Fibroblast of the aortic adventitia (primary cell): Measurements from ENCODE around the gene MORN1. TPM values are rescaled to one million over a fixed set of nuclear protein-coding genes. Genes with fewer than 3 reads are reported as not detected.

ENCODE experiments used
- DNase-seq: peaks from one replicate; pipeline ENCODE4 v3.0.0-alpha.2; 2010; ENCODE audit warnings: low read depth
- H3K4me3 ChIP-seq: 2 replicates; pipeline ENCODE4 v1.5.1; 2011; ENCODE audit warnings: low read depth, mild to moderate bottlenecking, control low read depth, low read length, moderate library complexity
- CTCF ChIP-seq: IDR thresholded peaks from 2 replicates; pipeline ENCODE4 v1.5.1; 2011; ENCODE audit warnings: mild to moderate bottlenecking, low read length, control low read depth, inconsistent platforms; ENCODE audit not compliant: insufficient read depth
- total RNA-seq: library from RNA; depleted of rRNA; stranded (reverse); fragments of >200 nt; gene quantifications from 2 replicates; pipeline ENCODE4 v1.2.3, GENCODE V29; 2012; ENCODE audit warnings: low replicate concordance

MORN1 gene
- total RNA-seq, 1 donor = 11.8 TPM

- DNase-seq = peak; percentile 84
- no peak for TF ChIP-seq CTCF
- H3K4me3 ChIP-seq = no peak overlapping the region
Measured at GRCh38 chr1:2276803-2277580, 114.4 kb downstream of the MORN1 start.

- TF ChIP-seq CTCF = no peak
- DNase-seq = peak; percentile 65
Measured at GRCh38 chr1:2275796-2276536, 115.4 kb downstream of the MORN1 start.

GRCh38 chr1:2274929-2275475 lies 116.4 kb downstream of the MORN1 start:
- no peak overlapping the region for H3K4me3 ChIP-seq
- no peak for DNase-seq
- no peak for TF ChIP-seq CTCF

More at GRCh38 chr1:2275796-2276536, 115.4 kb downstream of the MORN1 start:
- H3K4me3 ChIP-seq = no peak overlapping the region

- H3K4me3 ChIP-seq = no peak overlapping the region
- DNase-seq = no peak
- no peak for TF ChIP-seq CTCF
Measured at GRCh38 chr1:2274231-2274928, 117.0 kb downstream of the MORN1 start.

- no peak overlapping the region for H3K4me3 ChIP-seq
- DNase-seq = no peak
- no peak for TF ChIP-seq CTCF
Measured at GRCh38 chr1:2273401-2274090, 117.8 kb downstream of the MORN1 start.
